ENCODE results near the gene SGMS1.

SGMS1 gene

GRCh38 chr10:50439187-50439586 lies 184.6 kb downstream of the SGMS1 start:
- H3K4me3 ChIP-seq (replicated peaks; ENCODE audit: low read depth, low read length), result no peak overlapping the region
- TF ChIP-seq, protein P1, sequence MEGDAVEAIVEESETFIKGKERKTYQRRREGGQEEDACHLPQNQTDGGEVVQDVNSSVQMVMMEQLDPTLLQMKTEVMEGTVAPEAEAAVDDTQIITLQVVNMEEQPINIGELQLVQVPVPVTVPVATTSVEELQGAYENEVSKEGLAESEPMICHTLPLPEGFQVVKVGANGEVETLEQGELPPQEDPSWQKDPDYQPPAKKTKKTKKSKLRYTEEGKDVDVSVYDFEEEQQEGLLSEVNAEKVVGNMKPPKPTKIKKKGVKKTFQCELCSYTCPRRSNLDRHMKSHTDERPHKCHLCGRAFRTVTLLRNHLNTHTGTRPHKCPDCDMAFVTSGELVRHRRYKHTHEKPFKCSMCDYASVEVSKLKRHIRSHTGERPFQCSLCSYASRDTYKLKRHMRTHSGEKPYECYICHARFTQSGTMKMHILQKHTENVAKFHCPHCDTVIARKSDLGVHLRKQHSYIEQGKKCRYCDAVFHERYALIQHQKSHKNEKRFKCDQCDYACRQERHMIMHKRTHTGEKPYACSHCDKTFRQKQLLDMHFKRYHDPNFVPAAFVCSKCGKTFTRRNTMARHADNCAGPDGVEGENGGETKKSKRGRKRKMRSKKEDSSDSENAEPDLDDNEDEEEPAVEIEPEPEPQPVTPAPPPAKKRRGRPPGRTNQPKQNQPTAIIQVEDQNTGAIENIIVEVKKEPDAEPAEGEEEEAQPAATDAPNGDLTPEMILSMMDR (IDR thresholded peaks at IDR 0.05; ENCODE audit: low read depth, low read length, missing control alignments), result no peak
- DNase-seq (ENCODE audit: extremely low read depth, low read depth), result no peak

DNA sequence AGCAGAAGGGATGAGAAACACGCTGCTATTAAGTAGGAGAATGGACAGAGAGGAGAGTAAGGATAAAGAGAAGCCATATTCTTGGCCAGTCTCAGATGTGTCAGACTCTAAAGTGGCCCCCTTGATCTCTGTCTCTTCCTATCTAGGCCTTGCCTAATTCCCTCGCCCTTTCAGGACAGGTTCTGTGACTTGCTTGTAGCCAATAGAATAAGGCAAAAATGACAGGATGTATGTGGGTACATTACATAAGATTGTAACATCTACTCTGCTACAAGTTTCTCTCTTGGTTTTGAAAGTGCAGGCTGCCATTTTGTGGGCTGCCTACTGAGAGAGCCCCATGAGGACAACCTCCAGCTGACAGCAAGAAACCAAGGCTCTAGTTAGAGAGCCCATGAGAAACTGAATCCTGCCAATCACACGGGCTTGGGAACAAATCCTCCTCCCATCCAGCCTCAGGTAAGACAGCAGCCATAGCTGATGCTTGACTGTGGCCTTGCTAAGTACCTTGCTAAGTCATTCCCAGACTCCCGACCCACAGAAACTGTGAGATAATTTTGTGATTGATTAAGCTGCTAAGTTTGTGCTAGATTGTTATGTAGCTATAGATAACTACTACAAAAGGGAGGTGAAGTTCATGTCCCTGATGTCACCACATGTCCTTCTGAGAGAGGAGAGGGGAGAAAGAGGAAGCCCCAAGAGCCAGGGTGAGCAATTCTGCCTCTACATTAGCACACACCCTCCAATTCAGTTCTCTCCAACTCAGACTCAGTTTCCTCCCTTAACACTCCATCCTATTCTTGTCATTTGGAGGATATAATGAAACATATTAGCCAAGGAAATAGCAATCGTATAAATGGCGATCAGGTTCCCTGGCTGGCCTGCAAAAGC lies 185.5 kb downstream of the SGMS1 start:
- no peak for DNase-seq (ENCODE audit: extremely low read depth, low read depth)
- no peak overlapping the region for H3K4me3 ChIP-seq (replicated peaks; ENCODE audit: low read depth, low read length)
- TF ChIP-seq, protein P1 (IDR thresholded peaks at IDR 0.05; ENCODE audit: low read depth, low read length, missing control alignments), result no peak

DNA sequence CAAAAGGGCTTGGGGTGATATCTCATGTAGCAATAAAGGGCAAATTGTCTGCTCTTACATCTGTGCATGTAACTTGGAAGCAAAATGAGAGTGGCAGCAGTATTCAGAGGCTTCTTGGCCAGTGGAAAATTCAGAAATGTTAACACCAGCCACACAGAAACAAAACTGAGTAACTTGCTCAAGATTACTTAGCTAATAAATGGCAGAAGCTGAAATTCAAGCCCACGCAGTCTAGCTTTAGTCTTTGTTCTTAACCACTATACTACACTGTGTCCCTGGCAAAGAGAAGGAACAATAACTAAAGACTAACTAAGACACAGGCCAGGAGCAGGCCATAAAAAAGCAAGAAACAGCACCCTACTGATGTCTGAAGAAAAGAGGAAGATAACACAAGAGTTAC lies 186.5 kb downstream of the SGMS1 start:
- TF ChIP-seq, protein P1 (IDR thresholded peaks at IDR 0.05; ENCODE audit: low read depth, low read length, missing control alignments), result no peak
- no peak overlapping the region for H3K4me3 ChIP-seq (replicated peaks; ENCODE audit: low read depth, low read length)
- DNase-seq (ENCODE audit: extremely low read depth, low read depth), result no peak

DNA sequence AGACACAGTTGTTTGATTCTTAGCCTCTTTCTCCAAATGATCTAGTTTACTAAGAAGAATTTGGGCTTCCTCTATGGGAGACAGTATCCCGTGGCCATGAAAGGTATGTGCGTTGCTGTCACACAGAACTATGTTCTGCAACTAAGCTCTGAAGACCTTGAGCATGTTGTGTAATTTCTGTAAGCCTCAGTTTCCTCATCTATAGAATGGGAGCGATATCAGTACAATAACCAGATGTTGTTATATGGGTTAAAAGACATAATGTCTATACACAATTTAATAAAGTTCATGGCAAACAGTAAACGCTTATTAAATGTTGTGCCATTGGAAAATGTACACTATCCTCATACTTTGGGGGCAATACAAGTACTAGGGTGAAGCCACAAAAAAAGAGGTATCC lies 187.0 kb downstream of the SGMS1 start:
- TF ChIP-seq, protein P1 (IDR thresholded peaks at IDR 0.05; ENCODE audit: low read depth, low read length, missing control alignments), result no peak
- DNase-seq (ENCODE audit: extremely low read depth, low read depth), result no peak
- H3K4me3 ChIP-seq (replicated peaks; ENCODE audit: low read depth, low read length), result no peak overlapping the region

GRCh38 chr10:50432211-50433009 lies 191.3 kb downstream of the SGMS1 start:
- TF ChIP-seq, protein P1 (IDR thresholded peaks at IDR 0.05; ENCODE audit: low read depth, low read length, missing control alignments), result no peak
- no peak for DNase-seq (ENCODE audit: extremely low read depth, low read depth)
- no peak overlapping the region for H3K4me3 ChIP-seq (replicated peaks; ENCODE audit: low read depth, low read length)

DNA sequence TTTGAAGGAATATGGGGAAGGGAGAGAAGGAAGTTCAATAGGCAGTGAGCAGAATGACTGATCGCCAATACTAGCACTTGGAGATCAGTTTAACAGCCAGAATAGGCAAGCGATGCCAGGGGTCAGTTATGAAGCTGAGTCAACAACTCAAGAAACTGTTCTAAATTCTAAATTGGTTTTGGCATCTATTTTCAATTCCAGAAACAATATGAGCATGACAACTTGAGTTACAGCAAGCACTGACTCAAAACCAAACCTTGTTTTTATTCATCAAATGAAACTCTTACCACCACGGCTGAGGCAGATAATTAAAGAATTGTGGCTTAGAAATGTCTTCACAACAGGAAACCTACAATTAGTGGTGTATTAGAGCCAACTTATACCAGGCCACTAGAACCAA lies 192.0 kb downstream of the SGMS1 start:
- DNase-seq (ENCODE audit: extremely low read depth, low read depth), result no peak
- H3K4me3 ChIP-seq (replicated peaks; ENCODE audit: low read depth, low read length), result no peak overlapping the region
- TF ChIP-seq, protein P1 (IDR thresholded peaks at IDR 0.05; ENCODE audit: low read depth, low read length, missing control alignments), result no peak

Measured in HFF-Myc (cell line).